HCT116 (cell line): ENCODE data around the gene OR9Q1.

Experiments used
- POLR2A ChIP-seq: IDR thresholded peaks from 2 replicates; pipeline ENCODE4 v1.7.0; 2011; ENCODE audit warnings: borderline replicate concordance; ENCODE audit not compliant: insufficient read depth, insufficient read length; ENCODE audit errors: extremely low read depth
- RAD21 ChIP-seq: IDR thresholded peaks from 2 replicates; pipeline ENCODE4 v1.6.1; 2012; ENCODE audit warnings: low read depth, mild to moderate bottlenecking
- SIN3A ChIP-seq: IDR thresholded peaks from 2 replicates; pipeline ENCODE4 v1.6.1; 2012; ENCODE audit warnings: low read depth
- SP1 ChIP-seq: IDR thresholded peaks from 2 replicates; pipeline ENCODE4 v1.6.1; 2012; ENCODE audit warnings: low read depth
- YY1 ChIP-seq: IDR thresholded peaks from 2 replicates; pipeline ENCODE4 v1.6.1; 2011; ENCODE audit warnings: low read length, low read depth, moderate library complexity, mild to moderate bottlenecking; ENCODE audit not compliant: insufficient replicate concordance; ENCODE audit errors: extremely low read depth
- ZBTB33 ChIP-seq: IDR thresholded peaks from 2 replicates; pipeline ENCODE4 v1.6.1; 2011; ENCODE audit warnings: mild to moderate bottlenecking, low read length, moderate library complexity; ENCODE audit not compliant: insufficient replicate concordance; ENCODE audit errors: extremely low read depth

GRCh38 chr11:57981536-57981935 is 42.1 kb upstream of the OR9Q1 start:
- TF ChIP-seq ZBTB33 (no peak), POLR2A (no peak), RAD21 (no peak), SP1 (no peak), YY1 (no peak), SIN3A (no peak)
